ENCODE measurements around the gene ASB2. TPM values are rescaled to one million over a fixed set of nuclear protein-coding genes. Genes with fewer than 3 reads are reported as not detected.

The ASB2 gene
- polyA plus RNA-seq, 1 of the 3 experiments (the other 2 are of a cell fraction): 0.15 TPM

GRCh38 chr14:94009767-94010166 is 33.4 kb upstream of the ASB2 start:
- no peaks in the 10 kb centered on the region for H3K9me2 ChIP-seq
- ChIA-PET POLR2A (no interaction called here), CTCF (interaction anchor here (0.9 to 1.8 kb wide), 2 partner anchors 70 to 127 kb away, joined by 3 to 8 read pairs; no protein-coding TSS in a partner anchor)
- no peak overlapping the region for H3K27ac ChIP-seq (ENCODE audit: low read depth in 2 of 2, low read length in 1 of 2)
- no peaks in the 10 kb centered on the region for H3K79me2 ChIP-seq (ENCODE audit: insufficient read depth)
- peak overlapping the region; percentile 40 for H3K4me2 ChIP-seq
- WGBS (ENCODE audit: low lambda C conversion rate): 24% methylated on average over 4 of the region's 4 CpGs
- no peak overlapping the region for H3K4me3 ChIP-seq (ENCODE audit: low read depth in 2 of 2, low read length in 1 of 2)
- H3K4me1 ChIP-seq (ENCODE audit: control insufficient read depth in 1 of 2, insufficient read depth in 2 of 2, low read depth in 1 of 2, low read length in 1 of 2): peaks cover 0 to 3% of the 10 kb centered on the region in 2 experiments; a peak in 1 of 4 replicates
- no peaks in the 10 kb centered on the region for H3K27me3 ChIP-seq (ENCODE audit: insufficient read depth)
- H4K20me1 ChIP-seq (ENCODE audit: insufficient read depth): no peaks in the 10 kb centered on the region
- H2AFZ ChIP-seq (ENCODE audit: low read depth): no peak overlapping the region
- no peak for DNase-seq
- H3K9ac ChIP-seq: no peak overlapping the region
- no peaks in the 10 kb centered on the region for H3F3A ChIP-seq (replicated peaks; ENCODE audit: insufficient read depth)
- no peaks in the 10 kb centered on the region for H3K36me3 ChIP-seq (replicated peaks in 1 of 2; ENCODE audit: control insufficient read depth in 1 of 2, insufficient read depth in 2 of 2, low read length in 1 of 2)
- no peaks in the 10 kb centered on the region for H3K9me3 ChIP-seq
- TF ChIP-seq EZH2phosphoT487 (IDR thresholded peaks at IDR 0.05; ENCODE audit: borderline replicate concordance, low read depth) (no peak), YY1 (IDR thresholded peaks at IDR 0.05; ENCODE audit: low read depth) (no peak), RAD21 (IDR thresholded peaks at IDR 0.05; ENCODE audit: low read length) (no peak), SIN3A (IDR thresholded peaks at IDR 0.05; ENCODE audit: borderline replicate concordance, low read depth, low read length) (no peak), ELF1 (IDR thresholded peaks at IDR 0.05) (no peak), JUND (IDR thresholded peaks at IDR 0.05) (peak; percentile 72), RXRA (IDR thresholded peaks at IDR 0.05; ENCODE audit: borderline replicate concordance, low read depth) (peak; percentile 31; the same call in 1 of the 2 replicates), NRF1 (IDR thresholded peaks at IDR 0.05; ENCODE audit: low read depth, low read length) (no peak), MEF2A (IDR thresholded peaks at IDR 0.05; ENCODE audit: borderline replicate concordance, low read depth) (no peak), GABPA (IDR thresholded peaks at IDR 0.05; ENCODE audit: low read depth) (no peak), CHD2 (IDR thresholded peaks at IDR 0.05; ENCODE audit: low read length, partially characterized antibody) (no peak), CTCF (IDR thresholded peaks at IDR 0.05) (no peak), SMC3 (IDR thresholded peaks at IDR 0.05; ENCODE audit: low read depth, low read length) (no peak), TAF1 (IDR thresholded peaks at IDR 0.05; ENCODE audit: borderline replicate concordance, low read depth, low read length) (no peak), RCOR1 (IDR thresholded peaks at IDR 0.05; ENCODE audit: low read length) (no peak), FOXJ3 (CRISPR knock-in tag; IDR thresholded peaks at IDR 0.05) (no peak), GATA2 (CRISPR knock-in tag; IDR thresholded peaks at IDR 0.05) (no peak), TEAD4 (IDR thresholded peaks at IDR 0.05; ENCODE audit: borderline replicate concordance, insufficient read depth) (no peak), USF2 (IDR thresholded peaks at IDR 0.05; ENCODE audit: borderline replicate concordance, low read depth, low read length) (no peak)
- TF ChIP-seq, protein P1, sequence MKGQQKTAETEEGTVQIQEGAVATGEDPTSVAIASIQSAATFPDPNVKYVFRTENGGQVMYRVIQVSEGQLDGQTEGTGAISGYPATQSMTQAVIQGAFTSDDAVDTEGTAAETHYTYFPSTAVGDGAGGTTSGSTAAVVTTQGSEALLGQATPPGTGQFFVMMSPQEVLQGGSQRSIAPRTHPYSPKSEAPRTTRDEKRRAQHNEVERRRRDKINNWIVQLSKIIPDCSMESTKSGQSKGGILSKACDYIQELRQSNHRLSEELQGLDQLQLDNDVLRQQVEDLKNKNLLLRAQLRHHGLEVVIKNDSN (IDR thresholded peaks at IDR 0.05; ENCODE audit: borderline replicate concordance, low read depth): no peak
- TF ChIP-seq, protein P2, sequence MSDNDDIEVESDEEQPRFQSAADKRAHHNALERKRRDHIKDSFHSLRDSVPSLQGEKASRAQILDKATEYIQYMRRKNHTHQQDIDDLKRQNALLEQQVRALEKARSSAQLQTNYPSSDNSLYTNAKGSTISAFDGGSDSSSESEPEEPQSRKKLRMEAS (IDR thresholded peaks at IDR 0.05; ENCODE audit: low read depth): 0 out of 2 replicates have a peak, but pooled peaks have one; percentile 25
- TF ChIP-seq, protein P3, sequence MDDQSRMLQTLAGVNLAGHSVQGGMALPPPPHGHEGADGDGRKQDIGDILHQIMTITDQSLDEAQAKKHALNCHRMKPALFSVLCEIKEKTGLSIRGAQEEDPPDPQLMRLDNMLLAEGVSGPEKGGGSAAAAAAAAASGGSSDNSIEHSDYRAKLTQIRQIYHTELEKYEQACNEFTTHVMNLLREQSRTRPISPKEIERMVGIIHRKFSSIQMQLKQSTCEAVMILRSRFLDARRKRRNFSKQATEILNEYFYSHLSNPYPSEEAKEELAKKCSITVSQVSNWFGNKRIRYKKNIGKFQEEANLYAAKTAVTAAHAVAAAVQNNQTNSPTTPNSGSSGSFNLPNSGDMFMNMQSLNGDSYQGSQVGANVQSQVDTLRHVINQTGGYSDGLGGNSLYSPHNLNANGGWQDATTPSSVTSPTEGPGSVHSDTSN (IDR thresholded peaks at IDR 0.05): peak; percentile 33; the same call in 1 of the 2 replicates
- TF ChIP-seq, protein P4, sequence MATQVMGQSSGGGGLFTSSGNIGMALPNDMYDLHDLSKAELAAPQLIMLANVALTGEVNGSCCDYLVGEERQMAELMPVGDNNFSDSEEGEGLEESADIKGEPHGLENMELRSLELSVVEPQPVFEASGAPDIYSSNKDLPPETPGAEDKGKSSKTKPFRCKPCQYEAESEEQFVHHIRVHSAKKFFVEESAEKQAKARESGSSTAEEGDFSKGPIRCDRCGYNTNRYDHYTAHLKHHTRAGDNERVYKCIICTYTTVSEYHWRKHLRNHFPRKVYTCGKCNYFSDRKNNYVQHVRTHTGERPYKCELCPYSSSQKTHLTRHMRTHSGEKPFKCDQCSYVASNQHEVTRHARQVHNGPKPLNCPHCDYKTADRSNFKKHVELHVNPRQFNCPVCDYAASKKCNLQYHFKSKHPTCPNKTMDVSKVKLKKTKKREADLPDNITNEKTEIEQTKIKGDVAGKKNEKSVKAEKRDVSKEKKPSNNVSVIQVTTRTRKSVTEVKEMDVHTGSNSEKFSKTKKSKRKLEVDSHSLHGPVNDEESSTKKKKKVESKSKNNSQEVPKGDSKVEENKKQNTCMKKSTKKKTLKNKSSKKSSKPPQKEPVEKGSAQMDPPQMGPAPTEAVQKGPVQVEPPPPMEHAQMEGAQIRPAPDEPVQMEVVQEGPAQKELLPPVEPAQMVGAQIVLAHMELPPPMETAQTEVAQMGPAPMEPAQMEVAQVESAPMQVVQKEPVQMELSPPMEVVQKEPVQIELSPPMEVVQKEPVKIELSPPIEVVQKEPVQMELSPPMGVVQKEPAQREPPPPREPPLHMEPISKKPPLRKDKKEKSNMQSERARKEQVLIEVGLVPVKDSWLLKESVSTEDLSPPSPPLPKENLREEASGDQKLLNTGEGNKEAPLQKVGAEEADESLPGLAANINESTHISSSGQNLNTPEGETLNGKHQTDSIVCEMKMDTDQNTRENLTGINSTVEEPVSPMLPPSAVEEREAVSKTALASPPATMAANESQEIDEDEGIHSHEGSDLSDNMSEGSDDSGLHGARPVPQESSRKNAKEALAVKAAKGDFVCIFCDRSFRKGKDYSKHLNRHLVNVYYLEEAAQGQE (IDR thresholded peaks at IDR 0.05; ENCODE audit: low read depth, low read length): no peak
- TF ChIP-seq, protein P5, sequence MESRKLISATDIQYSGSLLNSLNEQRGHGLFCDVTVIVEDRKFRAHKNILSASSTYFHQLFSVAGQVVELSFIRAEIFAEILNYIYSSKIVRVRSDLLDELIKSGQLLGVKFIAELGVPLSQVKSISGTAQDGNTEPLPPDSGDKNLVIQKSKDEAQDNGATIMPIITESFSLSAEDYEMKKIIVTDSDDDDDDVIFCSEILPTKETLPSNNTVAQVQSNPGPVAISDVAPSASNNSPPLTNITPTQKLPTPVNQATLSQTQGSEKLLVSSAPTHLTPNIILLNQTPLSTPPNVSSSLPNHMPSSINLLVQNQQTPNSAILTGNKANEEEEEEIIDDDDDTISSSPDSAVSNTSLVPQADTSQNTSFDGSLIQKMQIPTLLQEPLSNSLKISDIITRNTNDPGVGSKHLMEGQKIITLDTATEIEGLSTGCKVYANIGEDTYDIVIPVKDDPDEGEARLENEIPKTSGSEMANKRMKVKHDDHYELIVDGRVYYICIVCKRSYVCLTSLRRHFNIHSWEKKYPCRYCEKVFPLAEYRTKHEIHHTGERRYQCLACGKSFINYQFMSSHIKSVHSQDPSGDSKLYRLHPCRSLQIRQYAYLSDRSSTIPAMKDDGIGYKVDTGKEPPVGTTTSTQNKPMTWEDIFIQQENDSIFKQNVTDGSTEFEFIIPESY (IDR thresholded peaks at IDR 0.05; ENCODE audit: borderline replicate concordance, low read depth): no peak

Data from SK-N-SH (cell line).